Stomach (tissue), 9 donors: ENCODE results near the gene CDCP2. TPM values are rescaled to one million over a fixed set of nuclear protein-coding genes. Genes with fewer than 3 reads are reported as not detected.
A peak's percentile ranks its signal among the peaks of the same experiment; 100 is the strongest.
"Not testable (repeated sequence)": the region's sequence is repeated elsewhere in the genome, so short reads cannot be mapped to it uniquely, and the experiment has no call there.

Source experiments
- DNase-seq, 2 donors: peaks; one replicate each; pipeline versions ENCODE4 v3.0.0 to v3.0.0-alpha.2; 2013 to 2019
- H3K27ac ChIP-seq, 5 donors: fragments of 200-600 bp in 4 of 5; sonication (generic) in 4 of 5; one replicate each; pipeline ENCODE4 v1.5.1; 2013 to 2019; ENCODE audit warnings: mild to moderate bottlenecking in 1 of 5, moderate library complexity in 1 of 5
- H3K27me3 ChIP-seq, 3 donors: fragments of 200-600 bp; sonication (generic); one replicate each; pipeline ENCODE4 v1.5.1; 2017 to 2019; ENCODE audit warnings: mixed run types in 1 of 3
- H3K36me3 ChIP-seq, 4 donors: fragments of 200-600 bp; sonication (generic); 1 replicate in 3 of 4; 2 replicates in 1 of 4; pipeline ENCODE4 v1.5.1; 2016 to 2019
- H3K4me1 ChIP-seq, 4 donors: fragments of 200-600 bp; sonication (generic); one replicate each; pipeline ENCODE4 v1.5.1; 2016 to 2019
- H3K4me3 ChIP-seq, 4 donors: fragments of 200-600 bp; sonication (generic) in 3 of 4; one replicate each; pipeline ENCODE4 v1.5.1; 2016 to 2019; ENCODE audit warnings: mild to moderate bottlenecking in 1 of 4
- H3K9me3 ChIP-seq, 4 donors: fragments of 200-600 bp; sonication (generic); one replicate each; pipeline ENCODE4 v1.5.1; 2016 to 2019
- EP300 ChIP-seq: sonication (generic); formaldehyde crosslinking; IDR thresholded peaks from one replicate; pipeline ENCODE4 v1.6.1; 2017; ENCODE audit warnings: antibody characterized with exemption
- POLR2A ChIP-seq, 4 donors: fragments of 450-650 bp; IDR thresholded peaks; one replicate each; pipeline ENCODE4 v1.6.1; 2016; ENCODE audit warnings: antibody characterized with exemption in 4 of 4, control low read depth in 2 of 4, mild to moderate bottlenecking in 1 of 4, moderate library complexity in 1 of 4
- POLR2AphosphoS5 ChIP-seq, 3 donors: sonication (generic); formaldehyde crosslinking; IDR thresholded peaks; one replicate each; pipeline ENCODE4 v1.6.1; 2016; ENCODE audit warnings: antibody characterized with exemption in 3 of 3
- WGBS, 5 donors: extraction: QIAGEN DNeasy Blood & Tissue Kit in 3 of 5; methylation state at CpG; one replicate each; pipeline versions ENCODE4 v1.1.5 to v1.1.7; 2013 to 2018; 5-methylcytosine and 5-hydroxymethylcytosine counted together
- intact Hi-C: fragments of 100-400 bp; cut with DNase I; formaldehyde crosslinking; loops from one replicate; pipeline ENCODE4 v1.15.1; 2023; ENCODE audit warnings: low total_unique reads
- polyA plus RNA-seq, 3 donors: library from polyadenylated mRNA; stranded (reverse); fragments of 200-250 nt; gene quantifications; one replicate each; pipeline ENCODE4 v1.2.3, GENCODE V29; 2013
- total RNA-seq, 5 donors: library from RNA; depleted of rRNA; stranded (reverse); fragments of >200 nt; gene quantifications; one replicate each; pipeline versions ENCODE4 v1.1.0 to v1.2.3, GENCODE V29; 2014 to 2016
- TF ChIP-seq, protein P1 (sequence below), 7 experiments: fragments of 450-650 bp in 4 of 7; fragments of 200-600 bp in 3 of 7; sonication (generic) in 3 of 7; IDR thresholded peaks; one replicate each; pipeline ENCODE4 v1.5.1; 2016 to 2019; ENCODE audit warnings: antibody characterized with exemption in 7 of 7, control low read depth in 2 of 7, mild to moderate bottlenecking in 1 of 7
- donor health status: healthy with polysubstance abuse.
- donor health status: Bipolar disorder and iron deficiency.
- donor health status: healthy.

CDCP2 gene
- total and polyA plus RNA-seq, 8 donors, result 0.18 to 0.58 TPM; not detected in 6

DNA sequence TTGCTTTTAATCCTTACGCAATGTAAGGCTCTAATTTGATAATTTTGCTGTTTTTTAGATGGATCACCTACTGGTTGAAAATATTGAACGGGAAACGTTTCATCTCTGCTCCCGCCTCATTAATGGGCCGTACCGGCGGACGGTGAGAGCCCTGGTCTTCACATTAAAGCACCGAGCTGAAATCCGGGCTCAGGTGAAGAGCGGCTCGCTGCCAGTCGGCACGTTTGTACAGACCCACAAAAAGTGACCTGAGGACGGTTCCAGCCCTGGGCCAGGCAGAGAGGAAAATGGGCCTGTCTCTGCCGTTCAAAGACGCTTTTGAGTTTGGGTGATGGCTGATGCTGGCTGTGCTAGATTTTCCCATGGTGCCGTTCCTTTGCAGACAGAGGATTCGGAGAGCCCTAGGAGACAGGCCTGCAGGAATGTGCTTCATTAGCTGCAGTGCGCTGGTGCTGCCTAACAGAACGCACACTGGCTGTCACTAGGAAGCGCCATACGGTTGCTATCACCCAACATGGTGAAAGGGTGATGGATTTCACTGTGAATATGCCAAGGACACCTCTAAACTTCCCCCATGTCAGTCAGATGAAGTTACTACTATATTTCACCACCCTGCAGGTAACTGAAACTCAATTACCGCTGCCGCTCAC is 56.4 kb downstream of the CDCP2 start:
- DNase-seq, result no peak
- Histone ChIP-seq H3K9me3 (no peaks in the 10 kb centered on the region), H3K4me3 (no peak overlapping the region), H3K4me1 (peaks cover 16 to 56% (median 23%) of the 10 kb centered on the region in 4 donors), H3K36me3 (peaks cover 0 to 24% (median 15%) of the 10 kb centered on the region in 4 donors), H3K27me3 (no peaks in the 10 kb centered on the region), H3K27ac (peak overlapping the region in 4 of 5 donors; percentile 70 to 87 (median 82))
- WGBS, 5 donors, result 77 to 87% (median 86%) methylated on average over 25 of the region's 25 CpGs
- TF ChIP-seq, protein P1, sequence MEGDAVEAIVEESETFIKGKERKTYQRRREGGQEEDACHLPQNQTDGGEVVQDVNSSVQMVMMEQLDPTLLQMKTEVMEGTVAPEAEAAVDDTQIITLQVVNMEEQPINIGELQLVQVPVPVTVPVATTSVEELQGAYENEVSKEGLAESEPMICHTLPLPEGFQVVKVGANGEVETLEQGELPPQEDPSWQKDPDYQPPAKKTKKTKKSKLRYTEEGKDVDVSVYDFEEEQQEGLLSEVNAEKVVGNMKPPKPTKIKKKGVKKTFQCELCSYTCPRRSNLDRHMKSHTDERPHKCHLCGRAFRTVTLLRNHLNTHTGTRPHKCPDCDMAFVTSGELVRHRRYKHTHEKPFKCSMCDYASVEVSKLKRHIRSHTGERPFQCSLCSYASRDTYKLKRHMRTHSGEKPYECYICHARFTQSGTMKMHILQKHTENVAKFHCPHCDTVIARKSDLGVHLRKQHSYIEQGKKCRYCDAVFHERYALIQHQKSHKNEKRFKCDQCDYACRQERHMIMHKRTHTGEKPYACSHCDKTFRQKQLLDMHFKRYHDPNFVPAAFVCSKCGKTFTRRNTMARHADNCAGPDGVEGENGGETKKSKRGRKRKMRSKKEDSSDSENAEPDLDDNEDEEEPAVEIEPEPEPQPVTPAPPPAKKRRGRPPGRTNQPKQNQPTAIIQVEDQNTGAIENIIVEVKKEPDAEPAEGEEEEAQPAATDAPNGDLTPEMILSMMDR (IDR thresholded peaks at IDR 0.05), result no peak
- TF ChIP-seq POLR2A (IDR thresholded peaks at IDR 0.05), result no peak
- no peak for TF ChIP-seq POLR2AphosphoS5 (IDR thresholded peaks at IDR 0.05)
- TF ChIP-seq EP300, result no peak
- intact Hi-C loops, result no loop called here

DNA sequence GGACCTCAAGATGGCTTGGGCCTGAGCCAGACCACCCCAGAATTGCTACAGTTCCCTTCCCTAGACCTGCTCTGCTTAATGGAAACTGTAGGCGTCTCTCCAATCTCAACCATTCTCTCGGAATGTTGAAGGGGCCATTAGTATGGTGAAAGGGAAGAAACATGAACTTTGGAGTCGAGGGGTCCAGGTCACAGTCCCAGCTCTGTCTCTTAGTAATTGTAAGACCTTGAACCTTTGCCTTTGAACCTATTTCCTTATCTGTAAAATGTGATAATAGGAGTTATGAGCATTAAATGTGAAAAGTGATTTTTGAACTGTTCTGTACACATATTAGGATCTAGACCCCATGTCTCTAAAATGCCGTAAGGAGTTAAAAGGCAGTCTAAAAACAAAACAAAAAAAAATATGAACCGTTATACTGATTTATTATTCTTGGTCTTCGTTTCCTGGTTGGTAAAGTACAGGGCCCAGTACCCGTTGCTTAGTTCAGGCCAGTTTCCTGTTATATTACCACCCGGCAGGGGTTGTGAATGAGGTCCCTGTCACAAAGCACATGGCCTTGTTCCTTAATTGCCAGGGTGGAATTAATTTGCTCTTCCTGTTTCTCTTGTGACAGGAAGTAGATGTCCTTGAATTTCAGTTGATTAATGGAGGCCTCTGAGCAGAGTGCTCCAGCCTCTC is 57.1 kb downstream of the CDCP2 start:
- peak in 1 of 2 donors; percentile 62 for DNase-seq
- H3K4me3 ChIP-seq, result no peak overlapping the region
- H3K4me1 ChIP-seq, result peaks cover 16 to 54% (median 23%) of the 10 kb centered on the region in 4 donors
- H3K9me3 ChIP-seq, result no peaks in the 10 kb centered on the region
- intact Hi-C loops, result no loop called here
- WGBS, 5 donors, result 53 to 65% (median 61%) methylated on average over 8 of the region's 8 CpGs
- H3K36me3 ChIP-seq, result peaks cover 0 to 24% (median 15%) of the 10 kb centered on the region in 4 donors
- TF ChIP-seq POLR2A (IDR thresholded peaks at IDR 0.05) (no peak), EP300 (no peak), POLR2AphosphoS5 (IDR thresholded peaks at IDR 0.05) (no peak)
- TF ChIP-seq, protein P1 (IDR thresholded peaks at IDR 0.05), result no peak
- peak overlapping the region; percentile 70 to 87 (median 83) for H3K27ac ChIP-seq
- no peaks in the 10 kb centered on the region for H3K27me3 ChIP-seq

GRCh38 chr1:54094730-54095105 is 58.1 kb downstream of the CDCP2 start:
- H3K4me3 ChIP-seq, H3K9me3 ChIP-seq, intact Hi-C loops, DNase-seq, H3K27me3 ChIP-seq: not testable (repeated sequence)
- WGBS, 5 donors, result 53 to 100% (median 63%) methylated on average over 1 of the region's 1 CpG
- Histone ChIP-seq H3K36me3 (peaks cover 0 to 21% (median 16%) of the 10 kb centered on the region in 4 donors), H3K4me1 (peaks cover 16 to 47% (median 20%) of the 10 kb centered on the region in 4 donors), H3K27ac (peak overlapping the region; percentile 70 to 87 (median 83))

DNA sequence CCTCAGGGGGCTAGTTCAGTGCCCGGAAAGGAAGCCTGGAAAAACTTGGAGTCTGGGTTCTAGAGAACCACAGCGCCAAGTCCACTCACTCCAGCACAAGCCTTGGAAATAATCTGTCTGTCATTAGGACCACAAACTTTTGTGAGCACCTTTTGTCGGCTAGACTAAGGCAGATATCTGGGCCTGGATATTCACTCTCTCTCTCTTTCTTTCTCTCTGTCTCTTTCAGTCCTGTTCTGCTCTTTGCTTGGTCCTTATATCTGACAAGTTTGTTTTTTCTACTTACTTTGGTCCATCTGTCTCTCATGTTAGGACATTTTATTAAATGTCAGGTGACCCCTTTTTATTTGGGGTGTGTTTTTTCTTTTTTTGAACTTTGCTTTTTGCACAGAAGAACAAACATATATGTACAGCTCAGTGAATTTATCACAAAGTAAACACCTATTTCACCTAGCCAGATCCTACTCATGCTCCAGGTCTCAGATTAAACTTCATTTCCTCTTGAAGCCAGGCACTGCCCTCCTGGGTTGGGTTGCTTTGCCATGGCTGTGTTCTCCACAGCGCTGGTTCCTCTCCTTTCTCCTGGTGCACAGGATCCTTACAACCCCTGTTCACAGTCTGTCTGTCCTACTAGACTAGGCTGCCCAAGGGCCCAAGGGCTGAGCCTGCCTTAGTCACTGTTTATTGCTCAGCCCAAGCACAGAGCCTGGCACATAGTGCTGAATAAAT is 58.6 kb downstream of the CDCP2 start:
- H3K27ac ChIP-seq, result peak overlapping the region; percentile 70 to 87 (median 85)
- TF ChIP-seq EP300 (no peak), POLR2AphosphoS5 (IDR thresholded peaks at IDR 0.05) (peak in 2 of 3 donors; percentile 6 to 72), POLR2A (IDR thresholded peaks at IDR 0.05) (no peak)
- intact Hi-C loops, result no loop called here
- peak; percentile 60 to 66 for DNase-seq
- 35 to 56% (median 44%) methylated on average over 4 of the region's 4 CpGs for WGBS, 5 donors
- no peaks in the 10 kb centered on the region for H3K27me3 ChIP-seq
- peaks cover 16 to 42% (median 19%) of the 10 kb centered on the region in 4 donors for H3K4me1 ChIP-seq
- H3K9me3 ChIP-seq, result no peaks in the 10 kb centered on the region
- peaks cover 0 to 25% (median 19%) of the 10 kb centered on the region in 4 donors for H3K36me3 ChIP-seq
- no peak overlapping the region for H3K4me3 ChIP-seq

DNA sequence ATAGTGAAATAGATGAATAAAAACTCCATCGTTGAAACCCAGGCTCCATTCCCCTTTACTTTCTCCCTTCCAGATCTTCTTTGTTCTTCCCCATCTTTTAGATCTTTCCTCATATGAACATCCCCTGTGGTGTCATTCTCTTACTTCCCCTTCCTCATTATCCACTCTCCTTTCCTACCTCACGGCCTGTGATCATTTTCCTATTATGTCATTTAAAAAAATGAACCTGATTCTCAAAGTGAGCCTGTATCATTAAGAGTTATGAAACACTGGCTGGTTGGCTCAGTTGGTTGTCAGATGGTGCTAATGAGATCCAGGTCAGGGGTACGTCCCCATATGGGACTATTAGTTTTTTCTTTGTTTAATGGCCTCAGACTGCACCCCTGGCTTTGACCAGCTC is 61.1 kb downstream of the CDCP2 start:
- H3K36me3 ChIP-seq, result peaks cover 0 to 20% (median 12%) of the 10 kb centered on the region in 4 donors
- no peaks in the 10 kb centered on the region for H3K27me3 ChIP-seq
- peak overlapping the region in 1 of 5 donors; percentile 85 for H3K27ac ChIP-seq
- intact Hi-C loops, result no loop called here
- H3K9me3 ChIP-seq, result no peaks in the 10 kb centered on the region
- no peak overlapping the region for H3K4me3 ChIP-seq
- peaks cover 16 to 37% (median 18%) of the 10 kb centered on the region in 4 donors for H3K4me1 ChIP-seq
- WGBS, 5 donors, result 85 to 95% (median 93%) methylated on average over 3 of the region's 3 CpGs
- no peak for DNase-seq
- TF ChIP-seq POLR2AphosphoS5 (IDR thresholded peaks at IDR 0.05), result no peak
- no peak for TF ChIP-seq POLR2A (IDR thresholded peaks at IDR 0.05)
- no peak for TF ChIP-seq EP300
- TF ChIP-seq, protein P1 (IDR thresholded peaks at IDR 0.05), result no peak
